CD4-positive, alpha-beta T cell treated with Interleukin-4 for 1 hour (primary cell): ENCODE results near the gene STK24.

Experiments used
- DNase-seq, 2 donors: peaks; one replicate each; pipeline ENCODE4 v3.0.0-alpha.2; 2020 to 2022

STK24 gene

GRCh38 chr13:98556142-98556816, 20.6 kb downstream of the STK24 start:
- no peak for DNase-seq

DNA sequence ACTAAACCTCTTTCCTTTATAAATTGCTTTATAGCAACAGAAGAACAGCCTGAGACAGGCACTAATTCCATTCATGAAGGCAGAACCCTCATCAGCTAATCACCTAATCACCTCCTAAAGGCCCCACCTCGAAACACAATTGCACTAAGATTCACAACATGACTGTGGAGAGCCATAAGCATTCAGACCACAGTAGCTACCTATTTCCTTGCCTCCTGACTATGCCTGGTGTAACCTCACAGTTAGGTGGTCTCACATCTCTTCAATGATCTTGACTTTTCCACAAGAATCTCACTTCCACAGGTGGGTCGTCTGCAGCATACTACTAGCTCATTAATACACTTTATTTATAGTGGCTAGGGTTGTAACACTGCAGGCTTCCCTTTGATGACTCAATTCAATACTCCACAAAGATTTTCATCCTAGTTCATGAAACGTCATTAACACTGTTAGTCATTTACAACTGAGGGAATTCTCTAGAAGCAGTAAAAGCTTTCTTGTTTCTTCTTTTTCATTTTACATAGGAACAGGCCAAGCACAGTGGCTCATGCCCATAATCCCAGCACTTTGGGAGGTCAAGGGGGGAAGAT, 27.1 kb downstream of the STK24 start:
- no peak for DNase-seq

GRCh38 chr13:98549006-98549727, 27.7 kb downstream of the STK24 start:
- no peak for DNase-seq

GRCh38 chr13:98548230-98548629, 28.7 kb downstream of the STK24 start:
- no peak for DNase-seq

DNA sequence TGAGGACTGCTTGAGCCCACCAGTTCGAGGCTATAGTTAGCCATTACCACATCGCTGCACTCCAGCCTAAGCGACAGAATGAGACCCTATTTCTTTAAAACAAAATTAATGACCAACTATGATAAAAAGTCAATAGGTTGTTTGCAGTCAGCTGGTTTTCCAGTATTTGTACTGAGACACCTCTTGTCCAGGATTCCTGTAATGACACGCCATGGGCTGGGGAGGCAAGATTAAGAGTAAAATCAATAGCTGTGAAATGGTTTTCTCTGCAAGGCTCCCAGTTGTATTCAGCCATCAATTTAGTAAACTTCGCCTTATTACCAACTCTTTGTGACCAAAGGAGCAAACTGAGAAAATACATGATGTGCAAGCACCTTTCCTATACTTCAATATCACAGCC, 29.5 kb downstream of the STK24 start:
- DNase-seq = no peak

DNA sequence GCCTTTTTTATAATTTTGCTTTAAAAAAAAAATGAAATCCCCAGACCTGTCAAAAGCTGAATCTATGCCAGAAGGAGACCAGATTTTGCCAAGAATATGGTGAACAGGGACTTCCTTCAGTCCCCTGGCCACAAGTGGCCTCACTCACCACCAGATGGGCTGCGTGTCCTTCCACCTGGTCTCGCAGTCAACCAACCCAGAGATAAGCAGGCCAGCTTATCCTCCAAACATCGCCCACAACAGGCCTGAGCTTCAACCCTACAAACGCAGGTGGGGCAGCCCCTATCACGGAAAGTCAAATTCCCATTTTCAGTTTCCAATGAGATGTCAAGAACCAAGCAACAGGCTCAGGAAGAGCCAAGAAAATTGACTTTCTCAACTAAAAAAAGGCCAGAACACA, 30.5 kb downstream of the STK24 start:
- DNase-seq = no peak

DNA sequence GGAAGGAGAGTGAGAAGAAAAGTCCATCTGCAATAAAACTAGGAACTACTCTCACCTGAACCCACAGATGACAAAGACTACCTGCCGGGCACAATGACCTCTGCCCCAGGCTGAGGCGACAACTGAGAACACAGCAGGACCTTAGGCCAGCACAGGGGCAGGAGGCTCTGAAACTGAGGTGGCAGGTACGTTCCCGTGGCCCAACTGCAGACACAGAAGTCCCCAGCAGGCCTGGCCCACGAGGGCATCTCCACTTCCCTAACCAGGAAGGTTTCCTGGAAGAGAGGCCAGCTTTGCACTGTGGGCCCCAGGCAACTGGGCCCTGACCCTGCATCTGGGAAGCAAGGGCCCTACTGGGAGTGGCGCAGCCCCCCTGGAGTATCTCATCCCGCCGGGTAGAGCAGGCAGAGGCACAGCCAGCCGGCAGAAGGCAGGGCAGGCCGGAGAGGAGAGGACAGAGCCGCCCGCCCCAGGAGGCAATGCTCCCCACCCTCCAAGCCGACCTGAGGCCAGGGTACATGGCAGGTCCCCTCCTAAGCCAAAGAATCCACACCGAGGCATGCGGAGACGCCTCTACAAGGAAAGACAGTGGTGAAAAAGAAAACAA, 32.7 kb downstream of the STK24 start:
- DNase-seq = no peak

DNA sequence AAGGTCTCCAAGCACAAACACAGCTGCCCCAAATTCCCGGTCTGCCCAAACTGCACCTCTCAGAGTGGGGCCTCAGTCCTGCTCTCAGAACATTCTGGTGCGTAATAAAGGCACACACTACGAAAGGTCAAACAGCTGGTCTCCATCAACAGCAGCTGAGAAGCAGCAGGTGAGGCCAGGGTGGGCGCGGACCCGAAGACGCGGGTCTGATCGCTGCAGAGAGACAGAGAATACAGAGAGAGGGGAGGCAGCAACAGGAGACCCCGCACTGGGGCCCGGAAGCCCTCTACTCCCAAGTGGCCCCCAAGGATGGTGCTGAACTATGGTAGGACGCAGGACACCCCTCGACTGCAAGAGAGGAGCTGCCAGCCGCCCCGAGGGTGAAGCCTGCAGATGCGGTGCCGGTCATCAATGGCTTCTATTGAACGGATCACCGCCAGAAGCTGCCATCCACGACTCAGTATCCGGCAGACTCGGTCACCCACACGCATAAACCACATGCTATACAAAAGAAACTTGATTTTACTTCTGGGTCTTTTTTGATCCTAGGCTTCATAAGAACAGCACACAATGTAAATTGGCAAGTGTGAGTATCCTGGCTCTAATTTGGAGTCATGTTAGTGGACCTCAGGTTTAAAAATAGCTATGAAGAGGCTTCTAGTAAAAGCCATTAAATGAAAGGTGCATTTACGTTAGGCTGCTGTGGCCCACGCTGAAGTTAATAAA, 33.4 kb downstream of the STK24 start:
- no peak for DNase-seq

GRCh38 chr13:98542568-98543377, 34.1 kb downstream of the STK24 start:
- DNase-seq = no peak

GRCh38 chr13:98541701-98542203, 35.2 kb downstream of the STK24 start:
- no peak for DNase-seq

DNA sequence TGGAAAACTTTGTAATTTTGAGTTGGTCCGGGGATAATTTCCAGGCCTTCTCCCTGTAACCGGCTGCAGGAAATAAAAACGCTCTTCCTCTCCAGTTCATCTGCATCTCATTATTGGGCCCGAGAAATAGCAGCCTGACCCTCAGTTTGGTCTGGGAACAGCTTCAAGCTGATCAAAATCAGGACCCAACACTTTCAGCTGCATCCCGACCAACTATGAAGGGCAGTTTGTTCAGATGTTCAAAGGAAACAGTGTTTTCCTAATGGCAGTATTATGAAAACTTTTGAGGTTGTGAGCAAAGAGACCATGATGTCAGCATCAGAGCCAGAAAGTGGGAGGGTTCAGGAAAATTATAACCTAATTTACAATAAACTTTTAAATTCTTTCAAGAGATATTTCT, 35.7 kb downstream of the STK24 start:
- DNase-seq = no peak

DNA sequence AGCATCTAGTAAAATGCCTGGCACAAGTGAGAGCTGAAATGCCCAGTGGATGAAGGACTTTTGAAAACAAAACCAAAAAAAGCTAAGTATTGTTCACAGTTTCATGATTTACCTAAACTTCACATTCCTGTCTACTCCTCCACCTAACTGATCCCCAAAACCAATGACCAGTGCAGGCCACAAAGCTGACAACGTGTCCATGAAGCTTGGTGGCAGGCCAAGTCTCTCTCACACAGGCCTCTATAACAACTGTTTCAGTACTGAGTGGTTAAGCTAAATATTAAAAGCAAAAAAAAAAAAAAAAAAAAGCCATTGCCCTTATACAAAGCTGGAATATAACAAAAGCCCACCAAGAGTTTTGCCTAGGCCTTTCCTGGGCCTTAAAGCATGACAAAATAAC, 36.4 kb downstream of the STK24 start:
- no peak for DNase-seq

DNA sequence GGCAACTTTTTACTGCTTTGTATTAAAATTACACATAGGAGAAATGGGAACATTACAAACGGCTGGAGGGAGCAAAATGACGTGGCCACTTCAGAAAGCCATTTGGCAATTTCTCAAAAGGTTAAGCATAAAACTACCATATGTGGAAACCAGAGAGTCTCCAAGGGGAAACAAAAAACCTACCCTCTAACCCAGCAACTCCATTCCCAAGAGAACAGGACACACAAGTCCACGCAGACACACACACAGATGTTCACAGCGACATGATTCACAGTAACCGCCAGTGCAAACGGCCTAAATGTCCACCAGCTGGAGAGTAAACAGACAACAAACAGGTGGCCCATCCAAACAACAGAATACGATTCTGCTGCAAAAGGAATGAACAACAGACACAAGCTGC, 37.2 kb downstream of the STK24 start:
- DNase-seq = no peak

GRCh38 chr13:98538876-98539275, 38.0 kb downstream of the STK24 start:
- DNase-seq = no peak

DNA sequence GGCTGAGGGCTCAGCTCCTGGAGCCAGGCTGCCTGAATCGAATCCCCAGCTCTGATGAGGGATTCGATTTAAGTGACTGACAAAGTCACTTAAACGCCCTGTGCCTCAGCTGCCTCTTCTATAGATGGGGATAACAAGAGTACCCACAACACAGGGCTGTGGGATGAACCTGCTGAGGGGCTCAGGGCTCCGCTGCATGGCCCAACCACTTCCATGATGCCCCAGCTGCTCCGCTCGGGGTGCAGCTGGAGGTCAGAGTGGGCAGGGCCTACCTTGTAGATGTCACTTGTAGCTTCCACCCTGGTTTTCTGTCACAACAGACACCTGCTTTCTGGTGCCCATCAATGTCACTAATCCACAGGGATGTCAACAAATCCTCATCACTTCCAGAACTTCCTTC, 39.2 kb downstream of the STK24 start:
- no peak for DNase-seq

GRCh38 chr13:98537306-98537705, 39.6 kb downstream of the STK24 start:
- DNase-seq = no peak

DNA sequence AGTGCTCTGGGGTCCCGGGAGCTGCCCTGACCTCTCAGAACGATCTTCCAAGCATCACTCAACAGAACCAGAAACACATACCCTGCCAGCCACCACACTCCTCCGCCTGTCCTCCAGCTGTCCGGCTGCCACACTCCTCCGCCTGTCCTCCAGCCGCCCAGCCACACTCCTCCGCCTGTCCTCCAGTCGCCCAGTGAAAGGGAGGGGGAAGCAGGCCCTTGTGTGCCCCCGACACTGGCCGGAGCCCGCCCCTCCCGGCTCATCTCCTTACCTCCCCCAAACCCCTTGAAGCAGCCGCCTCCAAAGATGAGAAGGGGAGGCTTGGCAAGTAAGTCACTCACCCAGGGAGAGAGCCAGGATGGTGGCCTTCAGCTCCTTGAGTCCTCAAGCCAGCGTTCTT, 40.2 kb downstream of the STK24 start:
- no peak for DNase-seq

- DNase-seq = no peak
These were observed 41.2 kb downstream of the STK24 start for GRCh38 chr13:98535501-98536354.

GRCh38 chr13:98534821-98535220, 42.1 kb downstream of the STK24 start:
- no peak for DNase-seq

DNA sequence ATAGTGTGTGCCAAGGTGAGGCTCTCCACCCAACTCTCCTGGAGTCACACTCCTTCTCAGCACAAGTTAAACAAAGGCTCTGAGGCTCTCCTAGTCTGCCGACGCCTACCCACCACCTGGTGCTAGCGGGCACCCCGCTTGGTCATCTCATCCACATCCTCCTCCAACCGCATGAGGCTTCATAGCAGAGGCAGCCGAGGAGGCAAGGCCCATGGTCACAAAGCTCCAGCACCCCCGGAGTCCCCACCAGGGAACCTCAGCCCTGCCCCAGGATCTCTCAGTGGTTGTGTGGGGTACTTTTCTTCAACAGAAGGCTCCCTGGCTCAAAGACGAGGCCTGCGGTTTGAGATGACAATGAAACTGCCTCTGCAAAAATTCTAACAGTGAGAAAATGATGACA, 43.0 kb downstream of the STK24 start:
- no peak for DNase-seq

DNA sequence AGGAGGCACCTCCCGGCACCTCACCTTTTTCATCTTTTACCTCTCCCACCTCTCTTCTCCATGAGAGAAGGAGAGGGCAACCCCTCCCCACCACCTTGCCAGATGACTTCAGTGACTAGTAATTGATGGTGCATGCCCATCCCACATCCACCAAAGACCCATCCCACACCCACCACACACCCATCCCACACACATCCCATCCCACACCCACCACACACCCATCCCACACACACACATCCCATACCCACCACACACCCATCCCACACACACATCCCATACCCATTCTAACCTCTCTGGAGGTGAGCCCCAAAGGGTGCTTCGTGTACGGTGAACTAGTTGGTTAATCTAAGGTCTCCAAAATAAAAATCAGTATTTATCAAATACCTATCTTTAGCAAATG, 44.7 kb downstream of the STK24 start:
- DNase-seq = no peak
